NCI-H1930 (cell line): ENCODE measurements around the gene ABCD4.
A peak's percentile ranks its signal among the peaks of the same experiment; 100 is the strongest.

Experiments used
- DNase-seq, 2 experiments: peaks; one replicate each; lab custom pipeline; 2025; lab: John Stamatoyannopoulos, UW

Gene ABCD4

DNA sequence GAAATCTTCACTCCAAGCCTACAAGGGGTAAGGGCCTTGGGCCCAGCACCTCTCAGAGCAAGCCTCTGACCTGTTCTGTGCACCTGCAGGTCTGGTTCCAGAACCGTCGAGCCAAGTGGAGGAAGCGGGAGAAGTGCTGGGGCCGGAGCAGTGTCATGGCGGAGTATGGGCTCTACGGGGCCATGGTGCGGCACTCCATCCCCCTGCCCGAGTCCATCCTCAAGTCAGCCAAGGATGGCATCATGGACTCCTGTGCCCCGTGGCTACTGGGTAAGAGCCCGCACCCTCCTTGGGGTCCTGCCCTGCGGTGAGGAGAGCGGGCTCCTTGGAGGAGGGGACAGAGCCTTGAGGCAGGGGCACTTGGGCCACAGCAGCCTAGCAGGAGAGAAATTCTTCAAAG is 43.2 kb downstream of the ABCD4 start:
- no peak for DNase-seq

DNA sequence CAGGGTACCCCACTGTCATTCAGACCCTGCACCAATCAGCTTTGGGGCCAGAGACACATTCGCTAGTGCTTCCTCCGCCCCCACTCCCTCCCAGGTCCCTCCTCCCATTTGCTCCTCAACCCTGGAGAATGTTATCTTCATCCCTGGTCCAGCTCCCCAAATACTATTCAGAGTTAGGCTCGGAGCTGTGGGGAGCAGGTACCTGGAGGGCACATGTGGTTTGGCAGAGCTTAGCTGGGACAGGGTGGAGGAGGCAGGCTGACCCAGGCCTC is 44.0 kb downstream of the ABCD4 start:
- DNase-seq = no peak

DNA sequence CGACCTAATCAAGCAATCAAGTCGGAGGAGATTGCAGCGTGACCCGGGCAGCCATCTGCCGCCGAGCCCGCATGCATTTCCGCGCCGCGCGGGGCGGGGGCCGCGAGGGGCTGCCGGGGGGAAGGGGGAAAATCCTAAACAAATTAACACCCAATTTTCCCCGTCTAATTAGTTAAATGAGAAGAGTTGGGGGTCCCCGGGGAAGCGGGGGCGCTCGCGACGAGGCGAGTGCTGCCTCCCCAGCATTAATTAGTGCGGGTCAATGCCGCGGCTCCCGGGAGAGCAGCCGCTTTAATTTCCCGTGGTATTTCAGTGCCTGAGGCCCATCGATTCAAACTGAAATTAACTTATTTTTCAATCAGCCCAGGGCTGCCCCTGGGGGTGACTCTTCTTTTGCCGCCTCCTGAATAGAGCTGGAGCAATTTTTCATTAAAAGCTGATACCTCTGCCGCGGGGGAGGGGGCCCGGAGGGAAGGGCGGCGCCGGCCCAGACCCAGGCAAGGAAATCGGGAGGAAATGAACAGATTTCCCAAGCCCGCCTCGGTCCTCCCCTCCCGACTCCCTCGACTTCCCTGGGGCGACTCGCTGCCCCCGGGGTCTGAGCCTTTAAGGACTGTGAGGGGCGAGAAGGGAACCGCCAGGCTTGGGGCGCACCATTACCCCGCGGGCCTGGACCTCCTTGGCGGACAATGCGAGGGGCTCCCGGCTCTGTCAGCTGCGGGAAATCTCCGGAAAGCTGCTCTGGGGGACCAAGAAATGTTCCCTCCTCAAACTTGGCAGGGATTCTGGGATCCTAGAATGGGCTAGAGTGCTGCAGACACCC is 44.6 kb downstream of the ABCD4 start:
- DNase-seq = no peak

DNA sequence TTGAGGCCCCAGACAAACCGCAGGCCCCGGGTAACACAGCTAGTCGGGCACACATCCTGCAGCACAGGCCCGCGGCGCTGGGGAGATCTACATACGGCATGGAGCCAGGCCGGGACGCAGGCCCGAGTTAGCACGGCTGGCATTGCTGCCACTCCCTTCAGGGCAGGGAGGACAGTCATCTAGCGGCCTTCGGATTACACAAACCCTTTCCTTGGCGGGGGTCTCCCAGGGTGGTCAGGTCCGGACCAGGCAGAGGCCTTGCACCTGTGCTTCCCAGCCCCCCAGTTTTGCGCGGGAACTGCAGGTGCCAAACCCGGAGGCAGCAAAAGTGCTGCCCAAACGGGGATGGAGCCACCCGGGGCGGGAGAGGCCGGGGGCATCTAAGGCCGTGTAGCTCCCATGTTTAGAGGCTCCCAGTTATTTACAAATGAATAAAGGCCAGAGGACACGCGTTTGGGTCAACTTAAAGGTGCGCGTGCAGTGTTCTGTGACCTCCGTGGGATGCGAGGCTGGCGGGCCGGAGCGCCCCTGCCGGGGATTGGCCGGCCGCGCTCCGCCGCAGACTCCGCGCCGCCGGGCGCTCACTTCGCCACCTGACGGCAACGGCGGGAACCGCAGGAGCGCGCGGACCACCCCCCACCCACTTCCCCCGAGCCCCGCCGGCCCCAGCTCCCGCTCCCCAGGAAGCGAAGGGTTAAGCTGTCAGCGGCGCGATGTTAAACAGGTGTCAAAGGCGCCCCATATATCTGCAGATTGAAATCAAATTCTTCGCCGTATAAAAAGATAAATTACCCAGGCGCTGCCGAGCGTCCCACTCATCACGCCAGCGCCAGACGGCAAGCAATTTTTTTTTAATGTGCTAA is 45.4 kb downstream of the ABCD4 start:
- DNase-seq = peak; percentile 13 to 60

DNA sequence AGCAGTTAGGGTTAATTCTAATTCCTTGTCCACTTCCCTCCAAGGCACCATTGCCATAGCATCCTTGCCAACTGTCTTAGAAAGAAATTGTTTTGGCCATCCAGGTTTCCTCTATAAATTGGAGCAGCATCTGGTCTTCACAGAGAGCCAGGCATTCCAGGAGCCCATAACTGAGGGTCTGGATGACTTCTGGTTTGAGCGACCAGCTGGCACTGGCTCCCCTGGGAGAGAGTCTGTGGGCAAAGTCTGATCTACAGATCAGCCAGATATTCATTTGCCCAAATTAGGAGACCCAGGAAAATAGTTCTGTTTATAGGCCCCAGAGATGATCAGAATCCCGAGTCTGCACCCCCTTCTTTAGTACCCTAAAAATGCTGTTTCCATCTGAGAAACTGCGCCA is 47.5 kb downstream of the ABCD4 start:
- DNase-seq = no peak

DNA sequence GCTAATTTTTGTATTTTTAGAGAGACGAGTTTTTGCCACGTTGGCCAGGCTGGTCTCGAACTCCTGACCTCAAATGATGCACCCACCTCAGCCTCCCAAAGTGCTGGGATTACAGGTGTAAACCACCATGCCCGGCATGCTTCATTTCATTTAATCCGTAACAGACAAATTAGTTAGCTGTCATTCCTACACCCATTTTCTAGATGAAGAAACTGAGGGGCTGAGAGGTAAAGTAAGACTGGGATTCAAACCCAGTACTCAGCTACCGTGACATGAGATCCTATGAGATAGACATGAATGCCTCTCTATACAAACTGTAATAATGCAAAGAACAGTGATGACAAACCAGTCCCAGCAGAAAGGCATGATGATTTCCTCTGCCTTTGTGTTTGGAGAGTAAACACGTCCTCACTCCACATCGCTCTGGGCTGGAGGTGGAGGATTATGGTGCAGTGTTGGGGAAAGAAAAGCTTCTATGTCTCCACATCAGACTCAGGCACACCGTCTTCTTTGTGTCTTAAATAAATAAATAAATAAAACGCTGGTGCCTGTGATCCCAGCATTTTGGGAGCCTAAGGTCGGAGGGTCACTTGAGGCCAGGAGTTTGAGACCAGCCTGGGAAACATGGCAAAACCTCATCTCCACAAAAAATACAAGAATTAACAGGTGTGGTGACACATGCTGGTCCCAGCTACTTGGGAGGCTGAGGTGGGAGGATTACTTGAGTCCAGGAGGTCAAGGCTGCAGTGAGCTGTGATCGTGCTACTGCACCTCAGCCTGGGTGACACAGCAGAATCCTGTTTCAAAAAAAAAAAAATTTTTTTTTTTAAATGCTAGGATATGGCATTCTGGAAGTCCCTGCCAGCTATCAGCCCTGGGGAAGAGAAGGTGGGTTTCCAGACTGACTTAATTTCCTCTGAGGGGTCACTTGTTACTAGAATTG is 53.0 kb downstream of the ABCD4 start:
- DNase-seq = no peak

DNA sequence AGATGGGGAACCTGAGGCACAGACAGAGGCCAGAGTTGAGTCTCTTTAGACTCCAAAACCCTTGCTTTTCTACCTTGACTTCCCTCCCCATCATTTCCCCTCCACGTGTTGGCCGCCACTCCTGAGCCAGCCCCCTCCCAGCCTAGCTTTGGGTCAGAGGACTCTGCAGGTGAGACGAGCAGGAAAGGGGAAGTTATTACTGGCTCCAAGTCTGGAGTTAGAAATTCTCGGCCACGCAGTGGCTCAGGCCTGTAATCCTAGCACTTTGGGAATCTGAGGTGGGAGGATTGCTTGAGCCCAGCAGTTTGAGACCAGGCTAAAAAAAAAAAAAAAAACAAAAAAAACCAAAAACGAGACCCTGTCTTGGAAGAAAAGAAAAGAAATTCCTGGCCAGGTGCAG is 54.7 kb downstream of the ABCD4 start:
- no peak for DNase-seq

DNA sequence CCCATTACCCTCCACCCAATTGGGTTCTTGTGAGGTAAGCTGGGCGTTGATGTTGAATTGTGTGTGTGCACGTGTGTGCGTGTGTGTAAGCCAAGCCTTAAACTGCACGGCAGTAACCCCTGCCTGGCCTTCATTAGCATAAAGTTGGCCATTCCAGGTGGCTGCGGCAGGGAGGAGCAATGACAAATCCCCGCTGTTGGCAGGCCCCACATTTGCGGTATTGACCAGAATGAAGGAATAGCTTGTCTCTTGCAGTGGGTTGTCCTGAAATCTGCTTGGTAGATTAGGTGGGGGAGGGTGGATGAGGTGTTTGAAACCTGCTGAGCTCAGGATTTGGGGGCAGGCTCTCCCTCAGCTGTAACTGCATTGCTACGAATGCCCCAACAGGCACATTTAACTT is 56.2 kb downstream of the ABCD4 start:
- no peak for DNase-seq

DNA sequence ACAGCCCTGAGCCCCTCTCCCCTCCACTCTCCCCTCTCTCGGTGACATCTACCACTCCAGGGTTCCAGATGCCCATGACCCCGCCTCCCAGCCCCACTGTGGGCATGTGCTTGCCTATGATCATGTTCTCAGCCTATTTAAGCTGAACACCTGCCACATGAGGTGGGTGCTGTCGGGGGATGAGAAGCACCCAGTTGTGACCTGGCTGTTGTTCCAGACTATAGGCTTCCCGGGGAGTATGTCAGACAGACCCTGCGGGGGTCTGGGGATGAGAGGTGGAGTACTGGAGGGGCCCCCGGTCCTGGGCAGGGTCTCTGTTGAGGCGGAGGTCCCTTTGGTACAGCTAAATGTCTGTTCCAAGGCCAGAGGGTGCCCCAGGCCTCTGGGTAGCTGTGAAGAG is 57.4 kb downstream of the ABCD4 start:
- no peak for DNase-seq

DNA sequence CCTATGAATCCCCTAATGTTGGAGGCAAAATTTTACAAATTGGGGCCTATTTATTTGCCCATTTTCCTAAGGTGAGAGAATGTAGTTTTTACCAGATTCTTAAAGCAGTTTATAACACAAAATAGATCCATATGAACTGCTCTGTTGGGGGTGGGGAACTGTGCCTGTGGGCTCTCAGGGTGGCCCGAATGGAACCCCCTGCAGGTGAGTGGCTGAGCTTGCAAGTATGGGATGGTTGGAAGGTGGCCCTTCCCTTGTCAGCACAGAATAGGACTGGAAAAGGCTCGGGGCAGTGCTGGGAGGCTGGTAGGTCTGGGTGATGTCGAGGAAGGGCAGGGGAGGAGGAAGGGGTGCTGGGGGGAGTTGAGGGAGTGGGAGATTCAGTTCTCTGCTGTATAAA is 58.6 kb downstream of the ABCD4 start:
- no peak for DNase-seq

DNA sequence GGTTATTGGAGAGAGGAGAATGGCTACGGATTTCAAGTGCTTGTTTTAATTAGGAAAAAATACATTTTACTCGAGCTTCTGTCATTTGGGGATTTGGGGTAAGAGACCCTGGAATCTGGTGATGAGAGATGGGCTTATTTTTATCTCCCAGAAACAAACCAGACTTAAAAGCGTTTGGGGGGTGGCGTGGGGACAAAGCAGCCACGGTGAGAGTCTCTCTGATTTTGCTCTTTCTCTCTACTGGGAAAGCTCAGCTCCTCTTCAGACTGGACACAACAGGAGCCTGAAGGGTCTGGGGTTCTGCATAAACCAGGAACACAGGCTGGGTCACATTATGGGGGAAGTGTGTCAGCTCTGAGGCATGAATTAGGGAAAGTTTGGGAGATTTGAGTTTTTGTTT is 59.7 kb downstream of the ABCD4 start:
- DNase-seq = no peak

DNA sequence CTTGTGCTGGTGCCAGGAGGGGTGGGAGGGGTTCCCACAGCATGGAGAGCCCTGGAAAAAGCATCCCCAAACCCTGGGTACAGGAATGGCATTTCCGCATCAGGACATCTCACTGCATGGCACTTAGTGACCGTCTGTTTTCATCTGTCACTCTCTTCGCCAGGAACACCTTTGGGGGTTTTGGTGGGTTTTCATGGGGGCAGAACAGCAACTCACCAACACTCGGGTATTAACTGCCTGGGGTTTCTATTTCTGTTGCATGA is 60.0 kb downstream of the ABCD4 start:
- no peak for DNase-seq

DNA sequence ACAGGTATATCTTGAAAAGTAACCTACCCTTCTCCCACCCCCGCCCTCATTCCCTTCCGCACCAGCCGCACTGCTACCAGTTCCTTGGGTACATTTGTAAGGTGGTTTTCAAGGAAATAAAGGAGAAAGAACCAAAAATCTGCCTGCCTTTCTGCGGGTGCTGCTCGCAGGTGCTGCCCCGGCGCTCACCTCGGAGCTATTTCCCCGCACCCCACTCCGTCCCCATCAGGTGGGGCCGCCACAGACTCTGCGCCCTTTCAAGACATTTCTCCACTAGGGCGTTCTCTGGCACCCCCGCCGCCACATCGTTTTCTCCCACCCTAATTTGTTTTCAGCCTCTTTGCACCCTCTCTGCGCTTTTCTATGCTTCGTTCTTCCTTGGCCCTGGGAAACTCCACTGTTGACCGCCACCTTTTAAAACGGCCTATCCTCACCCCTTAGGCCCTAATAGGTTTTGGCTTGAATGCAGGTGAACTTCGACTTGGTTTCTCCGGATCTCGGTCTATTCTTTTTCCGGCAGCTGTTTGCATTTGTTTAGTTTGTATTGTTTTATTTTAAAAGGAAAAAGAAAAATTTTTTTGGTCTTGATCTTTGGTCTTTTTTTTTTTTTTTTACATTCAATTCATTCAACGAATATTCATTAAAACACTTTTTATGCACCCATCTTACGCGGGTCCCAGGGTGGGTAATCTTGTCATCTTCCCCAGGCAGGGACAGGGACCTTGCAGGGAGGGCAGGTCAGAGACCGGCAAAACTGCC is 60.5 kb downstream of the ABCD4 start:
- no peak for DNase-seq

DNA sequence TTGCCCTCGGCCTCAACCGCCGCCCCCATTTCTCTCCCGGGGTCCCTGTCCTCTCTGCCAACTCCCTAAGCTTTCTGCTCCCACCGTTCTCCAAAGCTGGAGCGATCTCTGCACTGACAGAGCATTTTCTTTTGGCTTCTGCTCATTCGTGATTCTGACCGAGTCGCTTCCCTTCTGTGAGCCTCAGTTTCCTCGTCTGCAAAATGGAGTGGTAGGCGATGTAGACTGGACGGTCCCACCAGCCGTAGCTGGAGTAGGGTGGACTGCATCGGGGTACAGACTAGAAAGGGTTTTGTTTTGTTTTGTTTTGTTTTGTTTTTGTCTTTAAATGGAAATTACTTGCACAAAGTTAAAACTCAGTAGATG is 61.1 kb downstream of the ABCD4 start:
- no peak for DNase-seq

DNA sequence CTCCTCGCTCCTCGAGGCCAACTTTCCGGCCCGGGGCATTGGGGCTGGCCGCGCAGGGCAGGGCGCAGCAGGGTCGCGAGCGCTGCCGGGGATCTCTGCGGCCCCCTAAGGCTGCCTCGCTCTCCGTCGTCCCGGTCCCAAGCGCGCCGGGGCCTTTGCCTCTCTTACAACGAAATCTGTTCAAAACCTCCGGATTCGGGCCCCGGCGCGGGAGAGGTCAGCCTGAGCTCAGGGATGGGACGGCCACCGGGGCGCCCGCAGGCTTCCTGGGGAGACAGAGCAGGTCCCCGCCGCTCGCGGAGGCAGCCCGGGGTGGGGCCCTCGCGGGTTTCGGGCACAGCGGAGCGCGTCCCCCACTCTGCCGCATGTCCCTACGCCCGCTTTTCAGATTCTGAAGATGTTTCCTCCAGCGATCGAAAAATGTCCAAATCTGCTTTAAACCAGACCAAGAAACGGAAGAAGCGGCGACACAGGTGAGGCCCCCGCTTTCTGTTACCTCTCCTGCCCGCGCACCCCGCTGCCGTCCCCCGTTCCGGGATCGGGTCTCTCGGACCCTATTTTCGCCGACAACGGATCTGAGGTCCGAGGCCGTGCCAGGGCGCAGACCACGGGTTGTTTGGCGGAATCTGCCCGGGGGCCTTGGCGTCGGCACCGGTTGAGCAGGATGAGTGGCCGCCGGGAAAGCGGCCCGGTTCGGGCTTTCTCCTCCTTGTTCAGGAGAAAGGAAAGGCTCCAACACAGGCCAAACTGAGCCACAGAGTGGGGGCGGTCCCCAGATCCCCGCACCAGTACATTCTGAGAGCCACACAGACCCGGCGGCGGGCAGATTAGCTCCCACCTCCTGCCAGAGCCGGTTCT is 61.7 kb downstream of the ABCD4 start:
- no peak for DNase-seq

DNA sequence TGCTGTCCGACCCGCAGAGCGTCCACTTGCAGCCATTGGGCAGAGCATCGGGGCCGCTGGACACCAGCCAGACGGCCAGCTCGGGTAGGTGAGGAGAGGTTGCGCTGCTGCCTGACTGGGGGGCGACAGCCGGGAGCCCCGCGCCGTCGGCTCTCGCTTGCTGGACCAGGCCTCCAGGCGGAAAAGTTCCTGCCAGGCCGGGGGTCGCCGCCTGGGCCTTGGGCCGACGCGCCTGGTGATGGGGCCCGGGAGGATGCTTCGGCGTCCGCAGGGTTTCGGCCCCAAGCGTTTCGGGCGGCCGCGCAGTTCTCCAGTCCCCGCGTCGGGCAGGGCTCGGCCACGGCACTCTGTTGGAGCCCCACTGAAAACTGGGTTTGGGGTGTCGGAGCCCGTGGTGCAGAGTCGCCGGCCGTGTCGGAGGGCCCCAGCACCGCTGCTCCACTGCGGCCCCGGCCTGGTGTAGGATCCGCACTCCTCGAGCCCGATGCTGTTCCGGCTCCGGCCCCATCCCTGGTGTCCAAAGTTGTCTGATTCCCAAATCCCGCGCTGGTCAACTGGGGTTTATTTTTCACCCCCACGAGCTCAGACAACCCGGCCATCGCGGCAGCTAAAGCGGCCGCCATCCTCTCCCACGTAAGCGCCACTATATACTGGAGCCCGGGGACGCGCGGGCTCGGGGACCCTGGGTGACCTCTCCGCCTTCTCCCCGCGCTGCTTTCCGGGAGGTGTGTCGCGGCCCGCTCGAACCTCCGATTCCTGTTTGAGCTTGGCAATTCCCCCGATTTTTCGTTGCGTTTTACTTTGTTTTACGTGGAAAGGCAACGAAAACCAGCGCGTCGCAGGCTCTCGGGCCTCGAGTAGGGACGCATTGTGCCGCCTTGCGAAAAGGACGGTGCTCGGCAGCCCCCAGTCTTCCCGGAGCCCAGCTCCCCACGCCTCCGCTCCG is 62.6 kb downstream of the ABCD4 start:
- no peak for DNase-seq

DNA sequence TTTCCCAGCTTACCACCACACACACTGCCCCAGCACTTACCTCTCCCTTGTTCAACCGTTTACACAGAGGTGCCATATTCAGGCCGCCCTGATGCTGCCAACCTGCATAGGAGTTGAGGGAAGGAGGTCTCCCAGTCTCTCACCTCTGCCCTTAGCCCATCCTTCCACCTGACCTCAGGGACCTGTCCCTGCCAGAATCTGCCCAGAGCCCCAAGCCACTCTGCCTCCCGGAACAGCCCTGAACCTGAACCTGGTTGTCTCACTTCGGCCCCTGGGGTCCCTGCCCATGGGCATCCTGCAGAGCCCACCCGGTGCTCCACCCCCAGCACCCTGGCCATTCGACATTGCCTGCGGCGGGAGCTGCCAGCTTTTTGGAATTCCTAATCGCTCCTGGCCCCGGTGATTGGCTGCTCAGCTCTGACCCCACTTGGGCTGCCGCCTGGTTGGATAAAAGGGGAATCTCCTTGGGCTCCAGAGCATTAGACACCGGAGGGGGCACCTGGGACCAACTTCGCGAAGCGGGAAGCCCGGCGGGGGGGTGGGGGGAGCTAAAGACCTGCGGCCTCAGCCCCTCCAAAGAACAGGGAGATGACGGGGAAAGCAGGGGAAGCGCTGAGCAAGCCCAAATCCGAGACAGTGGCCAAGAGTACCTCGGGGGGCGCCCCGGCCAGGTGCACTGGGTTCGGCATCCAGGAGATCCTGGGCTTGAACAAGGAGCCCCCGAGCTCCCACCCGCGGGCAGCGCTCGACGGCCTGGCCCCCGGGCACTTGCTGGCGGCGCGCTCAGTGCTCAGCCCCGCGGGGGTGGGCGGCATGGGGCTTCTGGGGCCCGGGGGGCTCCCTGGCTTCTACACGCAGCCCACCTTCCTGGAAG is 63.5 kb downstream of the ABCD4 start, which contains the start of gene VSX2:
TSS of gene VSX2 (plus strand) at position 476 of the 874 bp plus-strand sequence. CDS start at position 589, 113 bp downstream.
- no peak for DNase-seq

DNA sequence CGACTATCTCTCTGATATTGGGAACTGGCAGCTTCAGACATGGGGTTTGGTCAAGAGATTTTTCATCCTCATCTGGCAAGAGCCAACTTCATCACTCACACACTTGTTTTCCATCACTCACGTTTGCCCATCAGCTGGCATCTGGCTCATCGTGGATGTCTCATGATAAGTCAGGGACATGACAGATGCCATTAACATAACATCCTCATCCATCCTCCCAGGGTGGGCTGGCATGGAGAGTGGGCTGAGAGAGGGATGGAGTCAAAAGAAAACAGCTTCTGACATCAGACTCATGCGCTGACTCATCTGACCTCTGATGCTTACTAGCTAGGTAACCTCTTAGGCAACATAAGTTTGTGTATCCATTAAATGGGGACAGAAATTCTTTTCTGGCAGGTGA is 65.3 kb downstream of the ABCD4 start:
- no peak for DNase-seq
